Peyer's patch (tissue), 4 donors: ENCODE data around the gene SLC2A1. TPM values are rescaled to one million over a fixed set of nuclear protein-coding genes. Genes with fewer than 3 reads are reported as not detected.
A peak's percentile ranks its signal among the peaks of the same experiment; 100 is the strongest.

Experiments used
- DNase-seq, 3 donors: peaks; one replicate each; pipeline ENCODE4 v3.0.0-alpha.2; 2017 to 2019
- H3K27ac ChIP-seq, 4 donors: fragments of 200-600 bp; sonication (generic); one replicate each; pipeline ENCODE4 v1.5.1; 2016 to 2019
- H3K27me3 ChIP-seq, 2 donors: fragments of 200-600 bp; sonication (generic); one replicate each; pipeline ENCODE4 v1.5.1; 2019
- H3K36me3 ChIP-seq, 3 donors: fragments of 200-600 bp; sonication (generic); one replicate each; pipeline ENCODE4 v1.5.1; 2016 to 2019
- H3K4me1 ChIP-seq, 4 donors: fragments of 200-600 bp; sonication (generic); one replicate each; pipeline ENCODE4 v1.5.1; 2016 to 2019
- H3K4me3 ChIP-seq, 4 donors: fragments of 200-600 bp; sonication (generic); 1 replicate in 3 of 4; 2 replicates in 1 of 4; pipeline ENCODE4 v1.5.1; 2016 to 2019; ENCODE audit warnings: mild to moderate bottlenecking in 1 of 4
- H3K9me3 ChIP-seq, 4 donors: fragments of 200-600 bp; sonication (generic); one replicate each; pipeline ENCODE4 v1.5.1; 2016 to 2019; ENCODE audit warnings: mild to moderate bottlenecking in 1 of 4
- POLR2A ChIP-seq, 2 donors: fragments of 450-650 bp; IDR thresholded peaks; one replicate each; pipeline ENCODE4 v1.5.1; 2017; ENCODE audit warnings: antibody characterized with exemption in 2 of 2, mild to moderate bottlenecking in 2 of 2, moderate library complexity in 2 of 2
- total RNA-seq, 4 donors: library from RNA; depleted of rRNA; stranded (reverse); fragments of >200 nt; gene quantifications; one replicate each; pipeline ENCODE4 v1.1.0, GENCODE V29; 2016
- TF ChIP-seq, protein P1 (sequence below), 6 experiments: fragments of 450-650 bp in 4 of 6; fragments of 200-600 bp in 2 of 6; sonication (generic) in 1 of 6; IDR thresholded peaks; one replicate each; pipeline ENCODE4 v1.5.1; 2017 to 2019; ENCODE audit warnings: antibody characterized with exemption in 6 of 6, mild to moderate bottlenecking in 3 of 6, moderate library complexity in 1 of 6

SLC2A1 gene
- total RNA-seq, 4 donors from 2014 or later = 15.7 to 35.7 (median 32.3) TPM

GRCh38 chr1:42936309-42937078, 22.2 kb downstream of the SLC2A1 start:
- no peak for TF ChIP-seq POLR2A (IDR thresholded peaks at IDR 0.05)
- TF ChIP-seq, protein P1, sequence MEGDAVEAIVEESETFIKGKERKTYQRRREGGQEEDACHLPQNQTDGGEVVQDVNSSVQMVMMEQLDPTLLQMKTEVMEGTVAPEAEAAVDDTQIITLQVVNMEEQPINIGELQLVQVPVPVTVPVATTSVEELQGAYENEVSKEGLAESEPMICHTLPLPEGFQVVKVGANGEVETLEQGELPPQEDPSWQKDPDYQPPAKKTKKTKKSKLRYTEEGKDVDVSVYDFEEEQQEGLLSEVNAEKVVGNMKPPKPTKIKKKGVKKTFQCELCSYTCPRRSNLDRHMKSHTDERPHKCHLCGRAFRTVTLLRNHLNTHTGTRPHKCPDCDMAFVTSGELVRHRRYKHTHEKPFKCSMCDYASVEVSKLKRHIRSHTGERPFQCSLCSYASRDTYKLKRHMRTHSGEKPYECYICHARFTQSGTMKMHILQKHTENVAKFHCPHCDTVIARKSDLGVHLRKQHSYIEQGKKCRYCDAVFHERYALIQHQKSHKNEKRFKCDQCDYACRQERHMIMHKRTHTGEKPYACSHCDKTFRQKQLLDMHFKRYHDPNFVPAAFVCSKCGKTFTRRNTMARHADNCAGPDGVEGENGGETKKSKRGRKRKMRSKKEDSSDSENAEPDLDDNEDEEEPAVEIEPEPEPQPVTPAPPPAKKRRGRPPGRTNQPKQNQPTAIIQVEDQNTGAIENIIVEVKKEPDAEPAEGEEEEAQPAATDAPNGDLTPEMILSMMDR (IDR thresholded peaks at IDR 0.05) = no peak
- peak; percentile 39 to 75 (median 66) for DNase-seq
- Histone ChIP-seq H3K36me3 (no peaks in the 10 kb centered on the region), H3K27ac (peak overlapping the region; percentile 7 to 87 (median 66)), H3K4me1 (peaks cover under 1 to 67% (median 65%) of the 10 kb centered on the region in 4 donors), H3K9me3 (no peaks in the 10 kb centered on the region), H3K4me3 (no peak overlapping the region), H3K27me3 (no peaks in the 10 kb centered on the region)

GRCh38 chr1:42935971-42936308, 22.7 kb downstream of the SLC2A1 start:
- Histone ChIP-seq H3K36me3 (no peaks in the 10 kb centered on the region), H3K27ac (peak overlapping the region; percentile 7 to 87 (median 66)), H3K9me3 (no peaks in the 10 kb centered on the region), H3K4me1 (peaks cover 0 to 68% (median 66%) of the 10 kb centered on the region in 4 donors), H3K4me3 (no peak overlapping the region), H3K27me3 (no peaks in the 10 kb centered on the region)
- TF ChIP-seq POLR2A (IDR thresholded peaks at IDR 0.05) = no peak
- TF ChIP-seq, protein P1 (IDR thresholded peaks at IDR 0.05) = no peak
- DNase-seq = no peak

- peak; percentile 45 to 83 (median 78) for DNase-seq
- peaks cover 0 to 68% (median 66%) of the 10 kb centered on the region in 4 donors for H3K4me1 ChIP-seq
Measured at GRCh38 chr1:42935313-42935895, 23.3 kb downstream of the SLC2A1 start.

GRCh38 chr1:42934541-42935312, 23.9 kb downstream of the SLC2A1 start:
- peaks cover 0 to 68% (median 66%) of the 10 kb centered on the region in 4 donors for H3K4me1 ChIP-seq

More at GRCh38 chr1:42935313-42935895, 23.3 kb downstream of the SLC2A1 start:
- TF ChIP-seq, protein P1 (IDR thresholded peaks at IDR 0.05) = no peak
- TF ChIP-seq POLR2A (IDR thresholded peaks at IDR 0.05) = no peak
- Histone ChIP-seq H3K9me3 (no peaks in the 10 kb centered on the region), H3K27me3 (no peaks in the 10 kb centered on the region), H3K4me3 (no peak overlapping the region), H3K27ac (peak overlapping the region; percentile 7 to 87 (median 66)), H3K36me3 (peaks cover 0 to 1% (median 0%) of the 10 kb centered on the region in 3 donors)

More at GRCh38 chr1:42934541-42935312, 23.9 kb downstream of the SLC2A1 start:
- no peak for TF ChIP-seq POLR2A (IDR thresholded peaks at IDR 0.05)
- TF ChIP-seq, protein P1 (IDR thresholded peaks at IDR 0.05) = no peak
- Histone ChIP-seq H3K27ac (peak overlapping the region in 3 of 4 donors; percentile 16 to 87 (median 73)), H3K9me3 (no peaks in the 10 kb centered on the region), H3K36me3 (peaks cover 0 to 8% (median 0%) of the 10 kb centered on the region in 3 donors), H3K27me3 (no peaks in the 10 kb centered on the region), H3K4me3 (no peak overlapping the region)
- DNase-seq = peak in 2 of 3 donors; percentile 16 to 41
